ENCODE data around the gene CATSPER3.

DNA sequence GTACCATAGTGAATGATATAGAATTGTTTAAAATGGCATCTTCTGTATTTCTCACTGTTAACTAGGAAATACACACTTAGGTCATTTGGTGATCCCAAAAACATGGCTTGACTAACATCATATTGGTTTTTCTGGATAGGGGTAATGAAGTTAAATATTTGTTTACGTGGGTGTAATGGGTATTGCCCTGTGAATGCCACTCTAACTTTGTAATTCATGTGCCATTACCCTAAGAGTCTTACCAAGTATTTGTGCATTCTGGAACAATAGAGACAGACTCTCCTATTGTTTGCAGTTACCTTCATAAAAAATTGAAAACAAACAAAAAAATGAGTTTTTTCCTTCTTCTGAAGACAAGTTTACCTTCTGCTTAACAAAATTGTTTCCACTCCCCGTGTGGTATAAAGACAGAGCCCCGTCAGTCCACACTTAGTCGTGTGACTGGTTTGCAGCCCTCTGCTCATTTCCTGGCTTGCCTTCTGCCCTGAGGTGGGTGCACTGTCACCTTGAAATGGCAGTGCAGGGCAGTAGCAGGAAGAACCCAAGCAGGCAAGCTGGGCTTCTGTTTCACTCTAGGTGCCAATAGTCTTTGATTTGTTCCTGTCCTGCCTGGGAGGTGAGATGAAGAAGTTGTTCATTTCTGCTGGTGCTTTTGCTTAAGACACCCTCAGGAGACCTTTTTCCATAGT is 9.6 kb upstream of the CATSPER3 start:
- TF ChIP-seq, protein P1, sequence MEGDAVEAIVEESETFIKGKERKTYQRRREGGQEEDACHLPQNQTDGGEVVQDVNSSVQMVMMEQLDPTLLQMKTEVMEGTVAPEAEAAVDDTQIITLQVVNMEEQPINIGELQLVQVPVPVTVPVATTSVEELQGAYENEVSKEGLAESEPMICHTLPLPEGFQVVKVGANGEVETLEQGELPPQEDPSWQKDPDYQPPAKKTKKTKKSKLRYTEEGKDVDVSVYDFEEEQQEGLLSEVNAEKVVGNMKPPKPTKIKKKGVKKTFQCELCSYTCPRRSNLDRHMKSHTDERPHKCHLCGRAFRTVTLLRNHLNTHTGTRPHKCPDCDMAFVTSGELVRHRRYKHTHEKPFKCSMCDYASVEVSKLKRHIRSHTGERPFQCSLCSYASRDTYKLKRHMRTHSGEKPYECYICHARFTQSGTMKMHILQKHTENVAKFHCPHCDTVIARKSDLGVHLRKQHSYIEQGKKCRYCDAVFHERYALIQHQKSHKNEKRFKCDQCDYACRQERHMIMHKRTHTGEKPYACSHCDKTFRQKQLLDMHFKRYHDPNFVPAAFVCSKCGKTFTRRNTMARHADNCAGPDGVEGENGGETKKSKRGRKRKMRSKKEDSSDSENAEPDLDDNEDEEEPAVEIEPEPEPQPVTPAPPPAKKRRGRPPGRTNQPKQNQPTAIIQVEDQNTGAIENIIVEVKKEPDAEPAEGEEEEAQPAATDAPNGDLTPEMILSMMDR (IDR thresholded peaks at IDR 0.05; ENCODE audit: insufficient read depth, low read length): no peak
- TF ChIP-seq POLR2AphosphoS5 (IDR thresholded peaks at IDR 0.05; ENCODE audit: low read depth) (no peak), SPI1 (IDR thresholded peaks at IDR 0.05; ENCODE audit: borderline replicate concordance, low read depth) (no peak), GABPA (IDR thresholded peaks at IDR 0.05; ENCODE audit: low read depth) (no peak)
